Calu3 (cell line): ENCODE measurements around the gene SYT12. TPM values are rescaled to one million over a fixed set of nuclear protein-coding genes. Genes with fewer than 3 reads are reported as not detected.

Experiments
- BruUV-seq: library from RNA; stranded (reverse); fragments of 400-500 nt; replicated peaks from 2 replicates; lab custom pipeline; 2021; lab: Mats Ljungman, UMichigan
- CTCF ChIA-PET: fragments of 300-600 bp; sonication (Branson Sonifier 250); formaldehyde crosslinking; loops from one replicate; lab custom pipeline; 2022; ENCODE audit warnings: antibody characterized with exemption; lab: Charles Lee
- DNase-seq: peaks from one replicate; pipeline ENCODE4 v3.0.0; 2022
- H3K27ac Mint-ChIP-seq: one replicate; pipeline ENCODE4 v1.8.0; 2022; ENCODE audit warnings: mixed read lengths; ENCODE audit not compliant: unreplicated experiment
- H3K27me3 Mint-ChIP-seq: one replicate; pipeline ENCODE4 v1.8.0; 2022; ENCODE audit warnings: mixed read lengths; ENCODE audit not compliant: unreplicated experiment
- H3K36me3 Mint-ChIP-seq: one replicate; pipeline ENCODE4 v1.8.0; 2022; ENCODE audit warnings: mild to moderate bottlenecking, moderate library complexity, mixed read lengths; ENCODE audit not compliant: insufficient read depth, unreplicated experiment
- H3K4me1 Mint-ChIP-seq: one replicate; pipeline ENCODE4 v1.8.0; 2022; ENCODE audit warnings: mild to moderate bottlenecking, low read depth, mixed read lengths; ENCODE audit not compliant: unreplicated experiment
- H3K4me3 Mint-ChIP-seq: one replicate; pipeline ENCODE4 v1.8.0; 2022; ENCODE audit warnings: mild to moderate bottlenecking, low read depth, moderate library complexity, mixed read lengths; ENCODE audit not compliant: unreplicated experiment
- H3K9me3 Mint-ChIP-seq: one replicate; pipeline ENCODE4 v1.8.0; 2022; ENCODE audit warnings: low read depth, mixed read lengths; ENCODE audit not compliant: unreplicated experiment
- intact Hi-C: fragments of 100-400 bp; cut with micrococcal nuclease; formaldehyde crosslinking; loops from one replicate; pipeline ENCODE4 v1.10.0; 2022; ENCODE audit not compliant: unreplicated experiment
- total RNA-seq: library from RNA; stranded (reverse); gene quantifications from 2 replicates; pipeline ENCODE4 v1.2.3, GENCODE V29; 2022
- TF ChIP-seq, protein P1 (sequence below): fragments of 200-600 bp; IDR thresholded peaks from one replicate; pipeline ENCODE4 v1.8.0; 2022; ENCODE audit warnings: antibody characterized with exemption; ENCODE audit not compliant: unreplicated experiment

The SYT12 gene
- total RNA-seq, 1 experiment from 2014 or later, result 6.4 TPM

GRCh38 chr11:67056267-67057204 lies 33.6 kb downstream of the SYT12 start, which contains the start of gene RHOD:
Gene RHOD (plus strand): TSS chr11:67056847. CDS start chr11:67056903, 56 bp downstream.
- CTCF ChIA-PET, result interaction anchor here (1.5 to 2.1 kb wide), 2 partner anchors 29 to 63 kb away, joined by 5 to 6 read pairs; partner anchors contain the start of gene KDM2A
- BruUV-seq, result TSS peak; percentile 70
- Mint-ChIP-seq H3K27ac (peak within 1 kb of the TSS; percentile 80), H3K36me3 (peaks cover 40% of the 10 kb centered on the region), H3K27me3 (no peaks in the 10 kb centered on the region), H3K9me3 (no peaks in the 10 kb centered on the region), H3K4me1 (peaks cover 47% of the 10 kb centered on the region), H3K4me3 (peak within 1 kb of the TSS; percentile 74)
- intact Hi-C loops, result no loop called here
- DNase-seq, result peak; percentile 74
- TF ChIP-seq, protein P1, sequence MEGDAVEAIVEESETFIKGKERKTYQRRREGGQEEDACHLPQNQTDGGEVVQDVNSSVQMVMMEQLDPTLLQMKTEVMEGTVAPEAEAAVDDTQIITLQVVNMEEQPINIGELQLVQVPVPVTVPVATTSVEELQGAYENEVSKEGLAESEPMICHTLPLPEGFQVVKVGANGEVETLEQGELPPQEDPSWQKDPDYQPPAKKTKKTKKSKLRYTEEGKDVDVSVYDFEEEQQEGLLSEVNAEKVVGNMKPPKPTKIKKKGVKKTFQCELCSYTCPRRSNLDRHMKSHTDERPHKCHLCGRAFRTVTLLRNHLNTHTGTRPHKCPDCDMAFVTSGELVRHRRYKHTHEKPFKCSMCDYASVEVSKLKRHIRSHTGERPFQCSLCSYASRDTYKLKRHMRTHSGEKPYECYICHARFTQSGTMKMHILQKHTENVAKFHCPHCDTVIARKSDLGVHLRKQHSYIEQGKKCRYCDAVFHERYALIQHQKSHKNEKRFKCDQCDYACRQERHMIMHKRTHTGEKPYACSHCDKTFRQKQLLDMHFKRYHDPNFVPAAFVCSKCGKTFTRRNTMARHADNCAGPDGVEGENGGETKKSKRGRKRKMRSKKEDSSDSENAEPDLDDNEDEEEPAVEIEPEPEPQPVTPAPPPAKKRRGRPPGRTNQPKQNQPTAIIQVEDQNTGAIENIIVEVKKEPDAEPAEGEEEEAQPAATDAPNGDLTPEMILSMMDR, result no peak

DNA sequence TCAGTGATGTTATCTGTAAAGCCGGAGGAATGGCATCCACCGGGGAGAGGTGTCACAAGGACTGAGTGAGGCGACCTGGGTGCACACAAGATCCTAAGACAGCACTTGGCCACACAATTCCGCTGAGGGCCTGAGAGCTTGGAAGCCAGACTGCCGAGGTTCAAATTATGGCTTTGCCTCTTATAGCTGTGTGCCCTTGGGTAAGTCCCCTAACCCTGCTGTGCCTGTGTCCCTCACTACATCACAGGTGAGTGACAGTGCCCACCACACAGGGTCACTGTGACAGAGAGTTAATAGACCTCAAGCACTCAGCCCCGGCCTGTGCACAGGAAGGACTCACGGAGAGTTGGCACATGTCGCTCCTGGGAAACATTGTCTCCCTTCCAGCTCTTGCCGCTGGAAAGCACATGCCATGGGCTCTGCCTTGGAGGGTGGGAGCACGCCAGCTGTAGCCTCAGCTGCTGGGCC lies 34.3 kb downstream of the SYT12 start:
- H3K27ac Mint-ChIP-seq, result no peak overlapping the region
- DNase-seq, result no peak
- no peaks in the 10 kb centered on the region for H3K9me3 Mint-ChIP-seq
- CTCF ChIA-PET, result interaction anchor here (0.6 kb wide), 1 partner anchor 173 kb away, joined by 3 read pairs; no protein-coding TSS in a partner anchor
- TF ChIP-seq, protein P1, result no peak
- H3K27me3 Mint-ChIP-seq, result no peaks in the 10 kb centered on the region
- H3K4me3 Mint-ChIP-seq, result peak overlapping the region; percentile 74
- intact Hi-C loops, result no loop called here
- BruUV-seq, result no TSS peak
- peaks cover 45% of the 10 kb centered on the region for H3K36me3 Mint-ChIP-seq
- H3K4me1 Mint-ChIP-seq, result peaks cover 51% of the 10 kb centered on the region

DNA sequence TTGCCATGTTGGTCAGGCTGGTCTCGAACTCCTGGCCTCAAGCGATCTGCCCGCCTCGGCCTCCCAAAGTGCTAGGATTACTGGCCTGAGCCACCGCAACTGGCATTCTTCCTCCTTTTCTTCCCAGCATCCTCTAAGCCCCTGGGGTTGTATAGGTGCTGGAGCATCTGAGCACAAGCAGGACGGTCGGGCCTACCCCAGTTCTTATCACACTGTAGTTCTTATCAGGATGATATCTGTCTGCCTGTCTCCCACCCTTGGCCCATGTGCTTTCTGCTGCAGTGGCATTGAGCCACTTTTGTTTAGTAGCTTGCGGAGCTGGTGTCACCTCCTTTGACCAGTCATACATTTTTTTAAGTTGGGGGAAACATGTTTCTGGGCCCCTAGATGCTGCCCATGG lies 35.6 kb downstream of the SYT12 start:
- BruUV-seq, result TSS peak; percentile 34

GRCh38 chr11:67059671-67060070 lies 36.7 kb downstream of the SYT12 start:
- CTCF ChIA-PET, result interaction anchor here (1.0 kb wide), 1 partner anchor 16 kb away, joined by 4 read pairs; no protein-coding TSS in a partner anchor
- Mint-ChIP-seq H3K4me1 (peaks cover 43% of the 10 kb centered on the region), H3K4me3 (no peak overlapping the region)

More for the DNA sequence above, 35.6 kb downstream of the SYT12 start:
- Mint-ChIP-seq H3K27ac (no peak overlapping the region), H3K27me3 (no peaks in the 10 kb centered on the region), H3K9me3 (no peaks in the 10 kb centered on the region), H3K4me3 (no peak overlapping the region), H3K36me3 (peaks cover 52% of the 10 kb centered on the region), H3K4me1 (peaks cover 55% of the 10 kb centered on the region)
- intact Hi-C loops, result no loop called here
- no peak for DNase-seq
- TF ChIP-seq, protein P1, result no peak
- CTCF ChIA-PET, result no interaction called here

More at GRCh38 chr11:67059671-67060070, 36.7 kb downstream of the SYT12 start:
- Mint-ChIP-seq H3K27ac (no peak overlapping the region), H3K36me3 (peaks cover 42% of the 10 kb centered on the region), H3K9me3 (no peaks in the 10 kb centered on the region), H3K27me3 (no peaks in the 10 kb centered on the region)
- TF ChIP-seq, protein P1, result no peak
- no peak for DNase-seq
- intact Hi-C loops, result no loop called here
- no TSS peak for BruUV-seq
